RKO (cell line): ENCODE results near the gene PRKAR2B.
"Not testable (repeated sequence)": the region's sequence is repeated elsewhere in the genome, so short reads cannot be mapped to it uniquely, and the experiment has no call there.

Source experiments
- DNase-seq: peaks from one replicate; pipeline ENCODE4 v3.0.0-alpha.2; 2016; ENCODE audit warnings: low spot score

The PRKAR2B gene

GRCh38 chr7:107119376-107120105, 75.0 kb downstream of the PRKAR2B start:
- DNase-seq = no peak

- no peak for DNase-seq
Measured at GRCh38 chr7:107122486-107122911, 78.0 kb downstream of the PRKAR2B start.

GRCh38 chr7:107123392-107123791, 78.9 kb downstream of the PRKAR2B start:
- no peak for DNase-seq

GRCh38 chr7:107125475-107125874, 81.0 kb downstream of the PRKAR2B start:
- DNase-seq = no peak

GRCh38 chr7:107128217-107128616, 83.7 kb downstream of the PRKAR2B start:
- no peak for DNase-seq

- DNase-seq = no peak
Measured at GRCh38 chr7:107128748-107129147, 84.2 kb downstream of the PRKAR2B start.

GRCh38 chr7:107130487-107131220, 86.1 kb downstream of the PRKAR2B start:
- no peak for DNase-seq

DNA sequence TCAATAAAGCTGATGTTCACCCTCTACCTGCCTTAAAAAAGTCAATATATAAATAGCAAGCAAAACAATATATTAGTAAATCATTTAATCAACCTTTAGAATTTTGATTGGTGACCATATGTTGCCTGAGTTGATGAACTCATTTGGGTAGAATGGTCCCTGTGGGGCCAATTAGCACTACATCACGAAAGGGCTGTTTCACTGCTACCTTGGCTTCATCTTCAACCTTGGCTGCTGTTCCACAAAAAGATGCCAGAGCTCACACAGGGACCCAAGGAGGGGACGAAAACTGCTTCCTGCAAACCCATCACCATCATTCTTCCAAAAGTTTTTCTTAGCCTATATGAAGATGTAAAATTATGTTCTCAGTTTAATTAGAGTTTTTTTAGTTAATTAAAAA, 88.9 kb downstream of the PRKAR2B start:
- DNase-seq = no peak

- DNase-seq = no peak
Measured at GRCh38 chr7:107138696-107139420, 94.4 kb downstream of the PRKAR2B start.

GRCh38 chr7:107143875-107144274, 99.4 kb downstream of the PRKAR2B start:
- not testable (repeated sequence) for DNase-seq

DNA sequence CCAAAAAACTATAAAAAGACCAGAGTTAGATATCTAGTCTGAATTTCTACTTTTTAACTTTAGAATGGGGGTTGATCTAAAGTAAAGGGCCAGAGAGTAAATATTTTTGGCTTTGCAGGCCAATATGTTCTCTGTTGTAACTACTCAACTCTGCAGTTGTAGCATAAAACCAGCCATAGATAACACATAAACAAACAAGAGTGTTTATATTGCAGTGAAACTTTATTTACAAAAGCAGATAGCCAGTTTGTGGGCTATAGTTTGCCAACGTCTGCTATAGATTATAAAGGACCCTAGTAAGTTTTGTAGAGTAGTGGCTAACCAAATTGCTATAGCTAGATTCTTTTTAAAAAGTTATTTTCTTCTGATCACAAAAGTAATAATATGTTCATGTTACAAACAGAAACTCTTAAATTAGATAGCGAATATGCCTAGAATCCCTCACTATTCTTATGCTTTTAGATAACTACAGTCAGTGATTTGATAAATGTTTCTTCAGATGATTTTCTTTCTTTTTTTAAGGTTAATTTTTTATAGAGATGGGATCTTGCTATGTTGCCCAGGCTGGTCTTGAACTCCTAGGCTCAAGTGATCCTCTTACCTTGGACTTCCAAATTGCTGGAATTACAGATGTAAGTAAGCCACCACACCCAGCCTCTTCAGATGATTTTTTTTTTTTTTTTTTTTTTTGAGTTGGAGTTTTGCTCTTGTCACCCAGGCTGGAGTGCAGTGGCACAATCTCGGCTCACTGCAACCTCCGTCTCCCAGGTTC, 100.7 kb downstream of the PRKAR2B start:
- no peak for DNase-seq

GRCh38 chr7:107147464-107148393, 103.2 kb downstream of the PRKAR2B start:
- DNase-seq = peak; percentile 75

GRCh38 chr7:107148721-107149120, 104.2 kb downstream of the PRKAR2B start:
- no peak for DNase-seq

DNA sequence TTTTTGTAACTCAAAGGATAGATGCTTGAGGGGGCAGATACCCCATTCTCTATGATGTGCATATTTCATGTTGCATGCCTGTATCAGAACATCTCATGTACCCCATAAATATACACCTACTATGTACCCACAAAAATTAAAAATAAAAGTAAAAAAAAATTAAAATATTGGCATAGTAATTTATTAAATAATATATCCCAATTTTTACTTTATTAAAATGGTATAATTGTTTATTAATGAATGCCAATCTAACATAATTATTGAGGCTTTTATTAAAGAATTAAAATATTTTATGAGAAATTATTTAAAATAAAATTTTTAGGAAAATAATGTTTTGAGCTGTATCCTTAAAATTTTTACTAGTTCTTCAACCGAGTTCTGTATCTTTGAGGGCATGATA, 105.4 kb downstream of the PRKAR2B start:
- DNase-seq = no peak

GRCh38 chr7:107150375-107151073, 106.0 kb downstream of the PRKAR2B start:
- peak; percentile 81 for DNase-seq

DNA sequence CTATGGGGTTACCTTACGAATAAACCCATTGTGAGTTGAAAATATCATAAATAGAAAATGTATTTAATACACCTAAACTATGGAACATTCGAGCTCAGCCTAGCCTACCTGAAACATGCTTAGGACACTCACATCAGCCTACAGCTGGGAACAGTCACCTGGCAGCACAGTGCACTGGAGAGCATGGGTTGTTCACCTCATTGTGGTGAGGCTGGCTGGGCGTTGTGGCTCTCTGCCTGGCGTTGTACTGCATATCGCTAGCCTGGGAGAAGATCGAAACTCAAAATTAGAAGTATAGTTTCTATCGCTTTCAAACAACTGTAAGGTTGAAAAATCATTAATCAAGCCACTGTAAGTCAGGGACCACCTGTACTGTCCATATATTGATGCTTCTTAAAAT, 107.0 kb downstream of the PRKAR2B start:
- no peak for DNase-seq

GRCh38 chr7:107152011-107152410, 107.5 kb downstream of the PRKAR2B start:
- peak; percentile 84 for DNase-seq

DNA sequence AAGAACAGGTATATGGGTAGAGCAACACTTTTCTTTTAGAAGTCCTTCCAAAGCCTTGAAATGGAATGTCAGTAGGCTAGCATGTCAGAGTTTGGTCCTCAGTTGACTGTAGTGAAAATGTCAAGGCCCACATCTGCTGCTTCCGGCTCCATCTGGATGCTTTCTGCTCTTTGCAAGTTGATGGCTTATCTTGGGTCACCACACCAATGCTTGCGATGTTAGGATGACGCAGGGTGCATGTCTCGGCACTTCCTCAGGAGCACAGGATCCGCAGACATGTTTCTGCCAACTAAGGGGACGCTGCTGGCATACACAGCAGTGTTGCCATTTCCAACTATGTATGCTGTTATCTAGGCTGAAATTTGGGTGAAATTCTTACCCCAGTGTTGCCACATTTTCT, 110.3 kb downstream of the PRKAR2B start:
- no peak for DNase-seq

DNA sequence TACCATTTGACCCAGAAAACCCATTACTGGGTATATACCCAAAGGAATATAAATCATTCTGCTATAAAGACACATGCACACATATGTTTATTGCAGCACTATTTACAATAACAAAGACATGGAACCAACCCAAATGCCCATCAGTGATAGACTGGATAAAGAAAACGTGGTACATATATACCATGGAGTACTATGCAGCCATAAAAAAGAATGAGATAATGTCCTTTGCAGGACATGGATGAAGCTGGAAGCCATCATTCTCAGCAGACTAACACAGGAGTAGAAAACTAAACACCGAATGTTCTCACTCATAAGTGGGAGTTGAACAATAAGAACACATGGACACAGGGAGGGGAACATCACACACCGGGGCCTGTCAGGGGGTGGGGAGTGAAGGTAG, 111.2 kb downstream of the PRKAR2B start:
- DNase-seq = not testable (repeated sequence)

GRCh38 chr7:107157091-107157490, 112.6 kb downstream of the PRKAR2B start:
- no peak for DNase-seq
